ENCODE data around the gene PSMG3. TPM values are rescaled to one million over a fixed set of nuclear protein-coding genes. Genes with fewer than 3 reads are reported as not detected.

The PSMG3 gene
- total and polyA plus RNA-seq, 2 of the 8 experiments (the other 6 are each of a cell fraction or from before 2014, with no cell fraction given) = 30.2 to 62.0 TPM

DNA sequence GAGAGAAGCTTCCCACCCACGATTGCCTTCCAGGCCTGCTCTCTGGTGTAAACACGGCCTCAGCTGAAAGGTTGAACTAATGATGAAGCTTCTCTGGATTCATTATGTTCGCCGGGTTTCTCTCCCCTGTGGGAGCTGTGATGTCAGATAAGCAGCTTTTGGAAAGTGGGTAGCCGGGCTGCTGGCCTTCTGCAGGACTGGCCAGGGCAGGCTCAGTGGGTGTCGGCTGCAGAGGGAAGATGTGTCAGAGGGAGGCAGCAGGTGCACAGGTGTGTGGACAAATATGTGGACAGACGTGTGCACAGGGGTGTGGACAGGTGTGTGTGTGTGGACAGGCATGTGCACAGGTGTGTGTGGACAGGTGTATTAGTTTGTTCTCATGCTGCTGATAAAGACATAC, 28.5 kb upstream of the PSMG3 start:
- no peak overlapping the region for H3K4ac ChIP-seq (replicated peaks; ENCODE audit: insufficient read length, low read depth, low read length)
- H4K20me1 ChIP-seq (replicated peaks in 1 of 2; ENCODE audit: control insufficient read depth in 1 of 2, insufficient read depth in 2 of 2, low read length in 2 of 2) = peaks cover 0 to 5% of the 10 kb centered on the region in 2 experiments
- no peaks in the 10 kb centered on the region for H3K9me3 ChIP-seq (ENCODE audit: insufficient read depth in 2 of 2, low read depth in 1 of 2, low read length in 1 of 2)
- H3K14ac ChIP-seq (ENCODE audit: insufficient read length) = no peak overlapping the region
- H3K23me2 ChIP-seq (ENCODE audit: low read depth, low read length) = peaks cover 15% of the 10 kb centered on the region; the same call in 1 of the 2 replicates
- TF ChIP-seq EZH2 (IDR thresholded peaks at IDR 0.05; ENCODE audit: low read depth, low read length, severe bottlenecking) (no peak), BACH1 (IDR thresholded peaks at IDR 0.05; ENCODE audit: low read length) (no peak), EGR1 (IDR thresholded peaks at IDR 0.05; ENCODE audit: borderline replicate concordance, low read depth, low read length) (no peak), PHF8 (conservative IDR thresholded peaks at IDR 0.05; ENCODE audit: low read depth, low read length) (no peak), SP1 (IDR thresholded peaks at IDR 0.05; ENCODE audit: low read depth, low read length) (no peak), MAFK (IDR thresholded peaks at IDR 0.05; ENCODE audit: low read depth, low read length) (no peak), USF2 (IDR thresholded peaks at IDR 0.05; ENCODE audit: low read length) (no peak), CHD2 (IDR thresholded peaks at IDR 0.05; ENCODE audit: low read length) (no peak), POU5F1 (IDR thresholded peaks at IDR 0.05; ENCODE audit: low read depth, low read length) (no peak), CBX8 (IDR thresholded peaks at IDR 0.05; ENCODE audit: borderline replicate concordance, low read depth, low read length) (no peak), RAD21 (IDR thresholded peaks at IDR 0.05 in 1 of 2, conservative IDR thresholded peaks at IDR 0.05 in 1 of 2; ENCODE audit: low read depth in 2 of 2, low read length in 2 of 2) (no peak), EP300 (IDR thresholded peaks at IDR 0.05; ENCODE audit: borderline replicate concordance in 1 of 2, low read depth in 2 of 2, low read length in 2 of 2) (no peak), POLR2AphosphoS5 (IDR thresholded peaks at IDR 0.05; ENCODE audit: low read depth, low read length) (no peak), TCF12 (IDR thresholded peaks at IDR 0.05; ENCODE audit: low read depth, low read length) (no peak)
- H2BK120ac ChIP-seq (replicated peaks; ENCODE audit: low read depth, low read length) = no peak overlapping the region
- H3K79me2 ChIP-seq (ENCODE audit: control insufficient read depth in 1 of 2, insufficient read depth in 2 of 2, low read length in 2 of 2) = no peaks in the 10 kb centered on the region
- no peak overlapping the region for H3K4me3 ChIP-seq (ENCODE audit: extremely low read depth in 1 of 4, insufficient read depth in 2 of 4, low read depth in 3 of 4, low read length in 4 of 4)
- H2AK5ac ChIP-seq (ENCODE audit: low read depth, low read length) = no peak overlapping the region
- H3K36me3 ChIP-seq (ENCODE audit: control insufficient read depth in 2 of 4, insufficient read depth in 4 of 4, low read length in 3 of 4) = no peaks in the 10 kb centered on the region
- ChIA-PET CTCF (ENCODE audit: partially characterized antibody) (interaction anchor here (1.3 to 2.3 kb wide), 4 partner anchors 10 to 610 kb away, joined by 3 to 6 read pairs (median 4); no protein-coding TSS in a partner anchor), POLR2A (ENCODE audit: partially characterized antibody) (no interaction called here)
- H2BK20ac ChIP-seq (ENCODE audit: low read length) = no peak overlapping the region
- H3K4me1 ChIP-seq (replicated peaks in 1 of 4; ENCODE audit: control insufficient read depth in 3 of 4, insufficient read depth in 4 of 4, low read length in 3 of 4) = no peaks in the 10 kb centered on the region
- no peak overlapping the region for H3K56ac ChIP-seq (replicated peaks; ENCODE audit: insufficient read length, low read depth, low read length)
- no peak overlapping the region for H2BK5ac ChIP-seq (ENCODE audit: low read depth, low read length)
- no peak overlapping the region for H2AFZ ChIP-seq (ENCODE audit: low read length)
- H4K91ac ChIP-seq (replicated peaks; ENCODE audit: insufficient read length, low read length) = no peak overlapping the region
- no peak overlapping the region for H2BK15ac ChIP-seq (ENCODE audit: low read length)
- FAIRE-seq (no peak), DNase-seq (ENCODE audit: low read depth in 1 of 2, low spot score in 2 of 2) (no peak)
- no peak overlapping the region for H4K5ac ChIP-seq (ENCODE audit: insufficient read length, low read depth, low read length)
- WGBS, 2 experiments (ENCODE audit: extremely low coverage in 1 of 2, insufficient coverage in 1 of 2, insufficient read length in 1 of 2, insufficient replicate concordance in 2 of 2, low coverage in 1 of 2, low lambda C conversion rate in 2 of 2, missing lambda C conversion rate in 1 of 2) = 86% methylated on average over 7 of the region's 7 CpGs; no CpG with 5 or more reads in 1 of the 2 experiments
- no peak overlapping the region for H2BK12ac ChIP-seq (ENCODE audit: low read depth, low read length)
- H3K79me1 ChIP-seq (ENCODE audit: low read depth, low read length) = no peaks in the 10 kb centered on the region
- no peak overlapping the region for H4K8ac ChIP-seq (ENCODE audit: extremely low read depth, insufficient read depth, low read length)
- no peak overlapping the region; the same call in 1 of the 2 replicates for H3K18ac ChIP-seq (ENCODE audit: extremely low read depth, low read length)
- no peaks in the 10 kb centered on the region for H3K27me3 ChIP-seq (replicated peaks in 1 of 4; ENCODE audit: control insufficient read depth in 3 of 4, extremely low read depth in 1 of 4, insufficient read depth in 3 of 4, low read length in 3 of 4)
- no peak overlapping the region for H3K9ac ChIP-seq (replicated peaks in 1 of 4; ENCODE audit: extremely low read depth in 1 of 4, low read depth in 3 of 4, low read length in 3 of 4)
- H3K23ac ChIP-seq (ENCODE audit: insufficient read length) = no peak overlapping the region
- H3K4me2 ChIP-seq (ENCODE audit: insufficient read depth in 1 of 2, low read depth in 2 of 2, low read length in 2 of 2) = no peak overlapping the region
- no peak overlapping the region for H3K27ac ChIP-seq (ENCODE audit: low read depth, low read length)
